Loucy (cell line): ENCODE results near the gene PCLO.

Experiments used
- H2AFZ ChIP-seq: fragments of 200-600 bp; sonication (generic); 2 replicates; pipeline ENCODE4 v1.6.0; 2016; ENCODE audit warnings: antibody characterized with exemption, mild to moderate bottlenecking, low read length, moderate library complexity
- H3F3A ChIP-seq: fragments of 200-600 bp; 2 replicates; pipeline ENCODE4 v1.6.0; 2016; ENCODE audit warnings: antibody characterized with exemption, low read depth, mild to moderate bottlenecking
- H3K27me3 ChIP-seq: fragments of 200-600 bp; sonication (generic); 2 replicates; pipeline ENCODE4 v1.6.1; 2014; ENCODE audit warnings: low read length, mild to moderate bottlenecking; ENCODE audit not compliant: insufficient read depth, poor library complexity, severe bottlenecking
- H3K36me3 ChIP-seq: fragments of 200-600 bp; sonication (generic); 2 replicates; pipeline ENCODE4 v1.6.1; 2016; ENCODE audit warnings: low read length; ENCODE audit not compliant: insufficient read depth
- H3K4me1 ChIP-seq: fragments of 200-600 bp; sonication (generic); 2 replicates; pipeline ENCODE4 v1.5.1; 2014; ENCODE audit warnings: low read length, mild to moderate bottlenecking; ENCODE audit not compliant: insufficient read depth, poor library complexity, severe bottlenecking
- H3K4me2 ChIP-seq: fragments of 200-600 bp; sonication (generic); 2 replicates; pipeline ENCODE4 v1.6.0; 2014; ENCODE audit warnings: antibody characterized with exemption, low read length, low read depth, mild to moderate bottlenecking; ENCODE audit not compliant: poor library complexity, severe bottlenecking
- H3K4me3 ChIP-seq: fragments of 200-600 bp; sonication (generic); 2 replicates; pipeline ENCODE4 v1.5.1; 2014; ENCODE audit warnings: low read length, mild to moderate bottlenecking, mixed read lengths; ENCODE audit not compliant: poor library complexity, severe bottlenecking
- H3K79me2 ChIP-seq: fragments of 200-600 bp; sonication (generic); 2 replicates; pipeline ENCODE4 v1.6.1; 2014; ENCODE audit warnings: low read length; ENCODE audit not compliant: insufficient read depth
- H3K9ac ChIP-seq: fragments of 200-600 bp; sonication (generic); 2 replicates; pipeline ENCODE4 v1.6.0; 2014; ENCODE audit warnings: mild to moderate bottlenecking, low read depth, low read length, moderate library complexity; ENCODE audit not compliant: poor library complexity, severe bottlenecking
- H3K9me2 ChIP-seq: fragments of 200-600 bp; sonication (generic); replicated peaks from 2 replicates; pipeline ENCODE4 v1.6.1; 2016; ENCODE audit warnings: low read depth, low read length, mixed read lengths
- H3K9me3 ChIP-seq: fragments of 200-600 bp; sonication (generic); 2 replicates; pipeline ENCODE4 v1.6.1; 2014; ENCODE audit warnings: mild to moderate bottlenecking, antibody characterized with exemption, low read length, low read depth; ENCODE audit not compliant: insufficient read depth
- H4K20me1 ChIP-seq: fragments of 200-600 bp; sonication (generic); 2 replicates; pipeline ENCODE4 v1.6.0; 2014; ENCODE audit warnings: antibody characterized with exemption, low read length, mild to moderate bottlenecking; ENCODE audit not compliant: insufficient read depth, poor library complexity, severe bottlenecking
- CTCF ChIP-seq: fragments of 200-600 bp; sonication (generic); conservative IDR thresholded peaks from 2 replicates; pipeline ENCODE4 v1.5.1; 2014; ENCODE audit warnings: mild to moderate bottlenecking, antibody characterized with exemption, low read length
- EZH2phosphoT487 ChIP-seq: fragments of 200-600 bp; IDR thresholded peaks from 2 replicates; pipeline ENCODE4 v1.6.1; 2018; ENCODE audit warnings: antibody characterized with exemption, mild to moderate bottlenecking, moderate library complexity, borderline replicate concordance

PCLO gene

GRCh38 chr7:82851121-82851520 is 311.6 kb downstream of the PCLO start:
- H3K4me2 ChIP-seq = no peak overlapping the region
- no peaks in the 10 kb centered on the region for H3K79me2 ChIP-seq
- no peaks in the 10 kb centered on the region for H3F3A ChIP-seq
- no peaks in the 10 kb centered on the region for H3K36me3 ChIP-seq
- no peak overlapping the region for H3K9ac ChIP-seq
- no peak for TF ChIP-seq CTCF
- no peak for TF ChIP-seq EZH2phosphoT487
- no peak overlapping the region for H3K4me3 ChIP-seq
- no peaks in the 10 kb centered on the region for H3K9me2 ChIP-seq
- no peaks in the 10 kb centered on the region for H3K4me1 ChIP-seq
- no peak overlapping the region for H2AFZ ChIP-seq
- H3K27me3 ChIP-seq = no peaks in the 10 kb centered on the region
- H3K9me3 ChIP-seq = no peaks in the 10 kb centered on the region
- no peaks in the 10 kb centered on the region for H4K20me1 ChIP-seq

GRCh38 chr7:82841828-82842227 is 320.9 kb downstream of the PCLO start:
- Histone ChIP-seq H3K9me2 (no peaks in the 10 kb centered on the region), H3F3A (no peaks in the 10 kb centered on the region), H3K79me2 (no peaks in the 10 kb centered on the region), H3K4me3 (no peak overlapping the region), H3K9ac (no peak overlapping the region), H3K36me3 (no peaks in the 10 kb centered on the region), H3K9me3 (no peaks in the 10 kb centered on the region), H3K4me2 (no peak overlapping the region), H3K27me3 (no peaks in the 10 kb centered on the region), H4K20me1 (no peaks in the 10 kb centered on the region), H3K4me1 (no peaks in the 10 kb centered on the region), H2AFZ (no peak overlapping the region)
- TF ChIP-seq CTCF = no peak

- H2AFZ ChIP-seq = no peak overlapping the region
- no peaks in the 10 kb centered on the region for H3K4me1 ChIP-seq
- no peaks in the 10 kb centered on the region for H3K9me2 ChIP-seq
- no peaks in the 10 kb centered on the region for H3F3A ChIP-seq
- H3K4me2 ChIP-seq = no peak overlapping the region
- H3K9ac ChIP-seq = no peak overlapping the region
- no peaks in the 10 kb centered on the region for H4K20me1 ChIP-seq
- TF ChIP-seq CTCF = no peak
- no peak for TF ChIP-seq EZH2phosphoT487
- no peaks in the 10 kb centered on the region for H3K36me3 ChIP-seq
- no peaks in the 10 kb centered on the region for H3K27me3 ChIP-seq
- no peaks in the 10 kb centered on the region for H3K79me2 ChIP-seq
- no peaks in the 10 kb centered on the region for H3K9me3 ChIP-seq
- H3K4me3 ChIP-seq = no peak overlapping the region
Measured at GRCh38 chr7:82840061-82840460, 322.6 kb downstream of the PCLO start.
